ENCODE data around the gene USP10. TPM values are rescaled to one million over a fixed set of nuclear protein-coding genes. Genes with fewer than 3 reads are reported as not detected.

Gene USP10
- total RNA-seq, 1 donor from 2014 or later, result 147 TPM

- no peak for ATAC-seq (ENCODE audit: low read depth)
- ChIA-PET POLR2A (no interaction called here), CTCF (interaction anchor here (0.8 to 0.9 kb wide), 2 partner anchors 15 to 72 kb away, joined by 3 read pairs; no protein-coding TSS in a partner anchor)
- intact Hi-C loops (cut with micrococcal nuclease), result loop anchor here (5.0 kb wide), 1 partner anchor 33 kb away; no protein-coding TSS in a partner anchor
- Mint-ChIP-seq H3K9me3 (no peaks in the 10 kb centered on the region), H3K27ac (no peak overlapping the region), H3K4me1 (peaks cover 46% of the 10 kb centered on the region), H3K36me3 (ENCODE audit: low read depth) (peaks cover 82% of the 10 kb centered on the region), H3K4me3 (no peak overlapping the region), H3K27me3 (no peaks in the 10 kb centered on the region)
- no peak for DNase-seq
- no peak for TF ChIP-seq CTCF (IDR thresholded peaks at IDR 0.05)
Observed at GRCh38 chr16:84654998-84655397, 44.8 kb upstream of the USP10 start.

GRCh38 chr16:84656649-84657048 lies 43.2 kb upstream of the USP10 start:
- H3K4me1 Mint-ChIP-seq, result peaks cover 36% of the 10 kb centered on the region
- H3K9me3 Mint-ChIP-seq, result no peaks in the 10 kb centered on the region
- no peak for TF ChIP-seq CTCF (IDR thresholded peaks at IDR 0.05)
- H3K27me3 Mint-ChIP-seq, result no peaks in the 10 kb centered on the region
- intact Hi-C loops (cut with micrococcal nuclease), result loop anchor here (5.0 kb wide), 1 partner anchor 34 kb away; no protein-coding TSS in a partner anchor
- POLR2A ChIA-PET, result no interaction called here
- ATAC-seq (ENCODE audit: low read depth) (peak; percentile 86), DNase-seq (no peak)
- peaks cover 85% of the 10 kb centered on the region for H3K36me3 Mint-ChIP-seq (ENCODE audit: low read depth)
- CTCF ChIA-PET, result interaction anchor here (1.4 kb wide), 1 partner anchor 34 kb away, joined by 9 read pairs; no protein-coding TSS in a partner anchor
- H3K4me3 Mint-ChIP-seq, result peak overlapping the region; percentile 15
- peak overlapping the region; percentile 77 for H3K27ac Mint-ChIP-seq

GRCh38 chr16:84657229-84657837 lies 42.5 kb upstream of the USP10 start:
- Mint-ChIP-seq H3K36me3 (ENCODE audit: low read depth) (peaks cover 86% of the 10 kb centered on the region), H3K27me3 (no peaks in the 10 kb centered on the region), H3K27ac (peak overlapping the region; percentile 77), H3K9me3 (no peaks in the 10 kb centered on the region), H3K4me3 (no peak overlapping the region), H3K4me1 (peaks cover 36% of the 10 kb centered on the region)
- CTCF ChIA-PET, result interaction anchor here (1.4 kb wide), 1 partner anchor 35 kb away, joined by 9 read pairs; no protein-coding TSS in a partner anchor
- no peak for TF ChIP-seq CTCF (IDR thresholded peaks at IDR 0.05)
- POLR2A ChIA-PET, result no interaction called here
- DNase-seq, result no peak
- intact Hi-C loops (cut with micrococcal nuclease), result loop anchor here (5.0 kb wide), 1 partner anchor 35 kb away; no protein-coding TSS in a partner anchor
- ATAC-seq (ENCODE audit: low read depth), result no peak

- no peaks in the 10 kb centered on the region for H3K27me3 Mint-ChIP-seq
- no peak overlapping the region for H3K4me3 Mint-ChIP-seq
- ATAC-seq (ENCODE audit: low read depth) (no peak), DNase-seq (no peak)
- H3K4me1 Mint-ChIP-seq, result peaks cover 47% of the 10 kb centered on the region
- POLR2A ChIA-PET, result interaction anchor here (0.7 to 1.0 kb wide), 2 partner anchors 17 to 31 kb away, joined by 3 read pairs; no protein-coding TSS in a partner anchor
- CTCF ChIA-PET, result interaction anchor here (1.1 kb wide), 1 partner anchor 66 kb away, joined by 3 read pairs; no protein-coding TSS in a partner anchor
- no peak overlapping the region for H3K27ac Mint-ChIP-seq
- H3K9me3 Mint-ChIP-seq, result no peaks in the 10 kb centered on the region
- intact Hi-C loops (cut with micrococcal nuclease), result loop anchor here (5.0 kb wide), 1 partner anchor 36 kb away; no protein-coding TSS in a partner anchor
- peaks cover 87% of the 10 kb centered on the region for H3K36me3 Mint-ChIP-seq (ENCODE audit: low read depth)
- no peak for TF ChIP-seq CTCF (IDR thresholded peaks at IDR 0.05)
Observed at GRCh38 chr16:84658690-84659089, 41.1 kb upstream of the USP10 start.

- POLR2A ChIA-PET, result no interaction called here
Observed at GRCh38 chr16:84659656-84660300, 40.0 kb upstream of the USP10 start.

More at GRCh38 chr16:84659656-84660300, 40.0 kb upstream of the USP10 start:
- no peak for TF ChIP-seq CTCF (IDR thresholded peaks at IDR 0.05)
- Mint-ChIP-seq H3K4me3 (no peak overlapping the region), H3K4me1 (peaks cover 52% of the 10 kb centered on the region), H3K9me3 (no peaks in the 10 kb centered on the region), H3K27ac (no peak overlapping the region), H3K27me3 (no peaks in the 10 kb centered on the region), H3K36me3 (ENCODE audit: low read depth) (peaks cover 90% of the 10 kb centered on the region)
- no peak for DNase-seq
- no peak for ATAC-seq (ENCODE audit: low read depth)
- intact Hi-C loops (cut with micrococcal nuclease), result loop anchor here (5.0 kb wide), 1 partner anchor 37 kb away; no protein-coding TSS in a partner anchor
- CTCF ChIA-PET, result no interaction called here
